IPS-NIHi7 (cell line): ENCODE measurements around the gene ASPRV1.

Experiments
- DNase-seq: peaks from one replicate; pipeline ENCODE4 v3.0.0; 2012; ENCODE audit warnings: mixed read lengths; ENCODE audit errors: extremely low spot score

Gene ASPRV1

DNA sequence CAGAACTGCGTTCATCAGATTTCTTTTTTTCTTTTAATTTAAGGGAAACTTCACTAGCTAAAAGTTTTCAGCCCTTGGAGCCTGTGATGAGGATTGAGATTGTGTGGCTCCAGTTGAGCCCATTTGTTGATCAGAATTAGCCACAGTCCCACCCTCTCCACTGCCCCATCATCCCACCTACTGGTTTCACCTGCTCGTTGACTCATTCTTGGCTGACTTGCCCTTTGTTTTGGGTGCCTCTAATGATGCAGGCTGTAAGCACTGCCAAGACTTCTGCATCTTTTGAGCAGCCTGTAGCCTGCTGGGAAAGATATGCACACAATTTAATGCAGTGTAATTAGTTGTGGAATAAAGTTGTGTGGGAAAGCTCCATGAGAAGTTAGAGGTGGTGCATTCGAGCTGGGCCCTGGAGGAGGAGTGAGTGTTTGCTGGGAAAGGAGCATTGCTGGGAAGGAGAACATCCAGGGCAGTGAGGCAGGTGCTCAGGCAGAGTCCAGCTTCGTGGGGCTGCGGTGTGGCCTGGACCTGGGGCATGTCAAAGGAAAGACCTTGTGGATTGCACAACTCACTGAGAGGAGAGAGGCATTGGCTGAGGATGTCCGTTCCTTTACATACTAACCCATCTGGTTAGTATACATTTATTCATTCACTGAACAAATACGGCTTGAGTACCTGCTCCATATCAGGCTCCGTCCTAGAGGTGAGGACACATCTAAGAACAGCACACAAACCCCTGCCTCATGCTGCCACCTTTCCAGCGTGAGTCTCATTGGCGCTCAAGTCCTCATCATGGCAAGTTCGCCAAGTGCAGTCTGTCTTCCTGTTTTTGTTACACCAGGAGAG is 18.2 kb downstream of the ASPRV1 start:
- DNase-seq = no peak

GRCh38 chr2:69940691-69941090 is 20.7 kb downstream of the ASPRV1 start:
- DNase-seq = no peak

DNA sequence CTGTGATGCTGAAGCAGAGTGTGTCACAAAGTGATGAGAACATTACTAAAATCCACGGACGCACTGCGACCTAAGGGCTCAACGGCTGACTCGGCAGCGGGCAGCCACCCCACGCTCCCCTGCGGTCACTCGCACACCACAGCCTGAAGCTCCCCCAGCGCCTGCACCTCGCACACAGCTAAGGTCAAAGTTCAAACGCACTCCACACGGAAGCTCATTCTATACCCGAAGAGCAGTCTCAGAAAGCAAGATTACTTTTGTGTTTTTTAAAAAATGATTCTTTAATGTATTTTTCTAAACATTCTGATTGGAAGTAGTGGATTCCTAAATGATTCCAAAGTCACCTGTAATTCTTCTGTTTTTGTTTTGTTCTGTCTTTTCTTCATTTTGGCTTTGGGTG is 21.7 kb downstream of the ASPRV1 start:
- no peak for DNase-seq

DNA sequence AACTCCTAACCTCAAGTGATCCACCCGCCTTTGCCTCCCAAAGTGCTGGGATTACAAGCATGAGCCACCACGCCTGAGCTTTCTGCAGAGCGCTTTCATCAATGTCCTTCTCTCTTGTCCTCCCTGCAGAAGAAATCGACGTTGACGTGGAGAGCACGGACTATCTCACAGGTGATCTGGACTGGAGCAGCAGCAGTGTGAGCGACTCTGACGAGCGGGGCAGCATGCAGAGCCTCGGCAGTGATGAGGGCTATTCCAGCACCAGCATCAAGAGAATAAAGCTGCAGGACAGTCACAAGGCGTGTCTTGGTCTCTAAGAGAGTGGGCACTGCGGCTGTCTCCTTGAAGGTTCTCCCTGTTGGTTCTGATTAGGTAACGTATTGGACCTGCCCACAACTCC is 23.5 kb downstream of the ASPRV1 start:
- DNase-seq = no peak

DNA sequence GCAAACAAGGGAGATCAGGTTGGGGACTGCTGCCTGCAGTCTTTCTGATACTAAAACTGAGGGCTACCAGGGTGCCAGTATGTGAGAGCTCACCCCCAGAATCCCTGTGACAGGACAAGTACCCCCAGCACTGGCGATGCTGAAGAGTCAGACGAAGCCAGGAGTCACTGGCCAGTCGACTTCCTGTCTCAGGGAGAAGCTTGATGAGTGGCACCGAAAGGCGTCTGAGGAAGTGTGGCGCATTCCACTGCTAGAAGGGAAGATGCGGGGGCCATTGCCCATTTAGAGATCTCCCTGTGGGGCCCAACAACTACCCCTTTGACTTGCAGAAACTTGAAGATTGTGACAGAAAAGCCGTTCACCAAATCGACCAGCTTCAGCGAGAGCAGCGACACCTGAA is 24.5 kb downstream of the ASPRV1 start:
- no peak for DNase-seq

GRCh38 chr2:69935011-69935410 is 26.4 kb downstream of the ASPRV1 start:
- DNase-seq = no peak

DNA sequence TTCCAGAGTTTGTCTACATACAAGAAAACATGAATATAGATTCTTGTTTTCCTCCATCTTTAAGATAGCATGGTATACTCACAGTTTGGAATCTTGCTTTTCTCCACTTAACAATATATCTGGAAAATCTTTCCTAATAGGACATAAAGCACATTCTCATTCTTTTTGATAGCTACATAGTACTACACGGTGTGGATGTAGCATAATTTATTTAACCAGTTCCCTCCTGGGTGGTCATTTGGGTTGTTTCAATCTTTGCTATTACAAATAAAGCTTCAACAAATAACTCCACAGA is 26.9 kb downstream of the ASPRV1 start:
- no peak for DNase-seq

GRCh38 chr2:69933839-69934613 is 27.4 kb downstream of the ASPRV1 start:
- no peak for DNase-seq

DNA sequence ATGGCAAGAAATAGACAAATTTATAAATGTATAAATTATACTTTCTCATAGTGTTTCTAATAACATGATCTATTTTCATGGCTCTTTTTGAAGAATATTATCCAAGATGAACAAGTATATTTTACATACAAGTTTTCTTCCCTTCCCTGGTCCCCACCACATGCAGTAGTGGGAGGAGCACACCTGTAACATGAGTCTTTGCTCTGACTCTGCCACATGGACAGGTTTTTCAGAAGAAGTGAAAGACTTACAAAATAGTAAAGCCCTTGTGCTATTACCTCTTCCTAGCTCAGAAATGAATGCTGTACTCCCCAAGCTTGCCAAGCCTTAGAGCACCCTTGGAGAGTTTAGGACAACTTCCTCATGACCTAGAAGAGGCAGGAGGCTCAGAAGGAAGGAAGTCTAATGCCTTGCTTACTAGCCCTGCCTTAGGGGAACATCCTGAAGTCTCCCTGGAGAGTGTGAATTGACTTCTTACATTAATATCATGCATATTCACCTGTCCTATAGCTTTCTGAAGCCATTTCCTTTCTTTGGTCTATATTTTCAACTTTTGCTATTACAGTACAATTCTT is 28.1 kb downstream of the ASPRV1 start:
- DNase-seq = no peak

DNA sequence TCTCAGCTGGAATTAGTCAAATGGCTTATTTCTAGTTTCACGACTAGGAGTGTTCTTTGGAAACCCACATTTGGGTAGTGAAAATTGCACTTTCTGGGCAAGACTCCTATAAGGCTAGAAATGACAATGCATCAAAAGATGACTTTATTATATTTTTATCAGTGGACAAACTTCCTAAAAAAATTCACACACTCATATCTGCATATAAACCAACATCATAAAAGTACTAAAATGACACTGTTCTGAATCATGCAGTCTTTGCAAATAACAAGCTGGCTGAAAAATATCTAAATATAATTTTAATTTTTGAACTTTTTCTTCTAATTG is 28.9 kb downstream of the ASPRV1 start:
- DNase-seq = no peak

DNA sequence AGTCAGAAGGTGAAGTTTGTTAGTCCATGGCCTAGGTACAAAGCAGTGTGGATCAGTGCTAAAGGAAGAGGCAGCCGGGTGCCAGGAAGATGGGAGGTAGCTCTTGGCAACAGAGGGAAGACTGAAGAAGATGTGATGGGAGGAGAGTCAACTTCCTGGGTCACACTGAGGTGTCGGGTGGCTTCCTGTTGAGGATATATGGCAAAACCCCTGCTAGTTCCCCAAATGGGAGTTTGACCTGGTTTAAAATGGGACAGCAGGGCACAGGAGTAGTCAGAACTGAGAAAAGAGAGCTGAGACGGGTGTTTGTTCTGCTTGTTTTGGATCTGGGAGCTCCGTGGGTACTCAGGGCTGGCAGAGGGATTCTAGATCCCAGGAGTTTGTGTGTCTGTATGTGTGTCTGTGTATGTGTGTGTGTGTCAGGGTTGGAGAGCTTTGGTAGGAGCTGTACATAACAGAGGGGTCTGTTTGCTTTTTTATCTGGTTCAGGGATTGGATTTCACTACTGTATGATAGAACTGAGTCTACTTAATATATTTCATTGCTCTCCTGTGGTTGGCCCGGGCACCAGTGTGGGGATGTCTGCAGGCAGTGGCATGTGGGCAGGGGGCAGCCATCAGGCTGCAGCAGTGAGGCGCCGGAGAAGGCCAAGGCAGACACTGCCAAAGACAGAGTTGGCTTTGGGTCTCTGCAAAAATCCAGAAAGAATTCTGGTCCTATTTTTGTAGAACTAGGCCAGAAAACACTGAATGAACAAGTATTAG is 29.4 kb downstream of the ASPRV1 start:
- no peak for DNase-seq

DNA sequence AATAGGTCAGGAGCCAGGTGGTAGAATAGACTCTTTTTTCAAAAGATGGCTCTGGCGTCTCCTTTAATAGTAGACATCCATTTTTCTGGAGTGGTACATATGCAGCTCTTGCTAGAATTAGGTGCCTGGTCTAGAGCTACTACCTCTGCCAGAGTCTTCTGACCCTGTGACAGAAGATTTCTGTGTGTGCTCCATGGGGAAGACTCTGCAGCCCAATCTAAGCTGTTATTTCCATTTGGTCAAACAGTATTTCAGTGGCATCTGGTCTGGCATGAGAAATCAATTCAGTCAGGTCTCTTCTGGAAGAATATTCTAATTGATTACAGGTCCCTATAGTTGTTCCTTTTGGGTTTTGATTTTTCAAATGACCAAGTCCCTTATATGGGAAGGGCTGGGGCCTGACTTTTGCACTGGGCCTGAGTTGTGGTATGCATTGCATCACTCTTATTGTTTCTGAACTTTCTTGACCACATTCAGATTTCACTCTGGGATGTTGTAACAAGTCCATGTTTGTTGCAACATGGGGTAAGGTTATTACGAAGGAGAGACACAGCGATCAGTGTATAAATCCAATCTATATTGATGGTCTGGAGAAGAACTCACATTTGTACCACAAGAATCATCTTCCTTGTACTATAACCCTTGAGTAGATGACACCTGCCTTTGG is 34.4 kb downstream of the ASPRV1 start:
- DNase-seq = no peak

GRCh38 chr2:69923116-69923515 is 38.3 kb downstream of the ASPRV1 start:
- DNase-seq = no peak

DNA sequence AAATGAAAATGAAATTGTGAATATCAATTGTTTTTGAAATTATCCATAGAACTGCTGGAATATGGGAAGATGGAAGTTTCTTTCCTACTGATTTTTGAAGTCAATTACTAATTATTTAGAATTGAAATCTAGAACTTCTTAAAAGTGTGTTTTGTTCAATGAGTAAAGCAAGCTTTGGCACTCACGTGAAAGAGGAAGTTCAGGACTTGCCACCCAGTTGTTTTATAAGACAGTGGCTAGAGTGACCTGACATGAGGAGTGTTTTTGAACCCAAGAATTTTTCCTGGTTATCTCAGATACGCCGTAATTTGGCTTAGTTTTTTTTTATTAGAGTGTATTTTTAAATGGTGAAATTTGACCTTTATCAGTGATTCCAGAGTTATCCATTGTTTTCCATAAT is 43.0 kb downstream of the ASPRV1 start:
- no peak for DNase-seq

GRCh38 chr2:69917852-69918251 is 43.6 kb downstream of the ASPRV1 start:
- no peak for DNase-seq

DNA sequence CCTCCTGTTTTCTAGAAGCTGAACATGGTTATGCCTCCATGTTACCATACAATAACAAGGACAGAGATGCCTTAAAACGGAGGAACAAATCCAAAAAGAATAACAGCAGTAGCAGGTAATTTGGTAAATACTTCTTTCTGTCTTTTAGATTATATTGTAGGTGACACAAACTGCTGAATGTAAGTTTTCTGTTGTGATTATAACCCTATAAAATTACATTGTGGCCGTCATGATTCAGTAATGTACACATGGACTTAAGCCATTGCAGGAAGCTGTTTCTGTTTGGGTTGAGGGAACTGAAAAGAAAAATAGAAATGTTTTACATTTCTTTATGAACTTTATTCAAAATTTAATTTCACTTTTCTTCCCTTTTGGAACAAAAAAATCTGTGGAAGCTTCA is 45.3 kb downstream of the ASPRV1 start:
- no peak for DNase-seq

DNA sequence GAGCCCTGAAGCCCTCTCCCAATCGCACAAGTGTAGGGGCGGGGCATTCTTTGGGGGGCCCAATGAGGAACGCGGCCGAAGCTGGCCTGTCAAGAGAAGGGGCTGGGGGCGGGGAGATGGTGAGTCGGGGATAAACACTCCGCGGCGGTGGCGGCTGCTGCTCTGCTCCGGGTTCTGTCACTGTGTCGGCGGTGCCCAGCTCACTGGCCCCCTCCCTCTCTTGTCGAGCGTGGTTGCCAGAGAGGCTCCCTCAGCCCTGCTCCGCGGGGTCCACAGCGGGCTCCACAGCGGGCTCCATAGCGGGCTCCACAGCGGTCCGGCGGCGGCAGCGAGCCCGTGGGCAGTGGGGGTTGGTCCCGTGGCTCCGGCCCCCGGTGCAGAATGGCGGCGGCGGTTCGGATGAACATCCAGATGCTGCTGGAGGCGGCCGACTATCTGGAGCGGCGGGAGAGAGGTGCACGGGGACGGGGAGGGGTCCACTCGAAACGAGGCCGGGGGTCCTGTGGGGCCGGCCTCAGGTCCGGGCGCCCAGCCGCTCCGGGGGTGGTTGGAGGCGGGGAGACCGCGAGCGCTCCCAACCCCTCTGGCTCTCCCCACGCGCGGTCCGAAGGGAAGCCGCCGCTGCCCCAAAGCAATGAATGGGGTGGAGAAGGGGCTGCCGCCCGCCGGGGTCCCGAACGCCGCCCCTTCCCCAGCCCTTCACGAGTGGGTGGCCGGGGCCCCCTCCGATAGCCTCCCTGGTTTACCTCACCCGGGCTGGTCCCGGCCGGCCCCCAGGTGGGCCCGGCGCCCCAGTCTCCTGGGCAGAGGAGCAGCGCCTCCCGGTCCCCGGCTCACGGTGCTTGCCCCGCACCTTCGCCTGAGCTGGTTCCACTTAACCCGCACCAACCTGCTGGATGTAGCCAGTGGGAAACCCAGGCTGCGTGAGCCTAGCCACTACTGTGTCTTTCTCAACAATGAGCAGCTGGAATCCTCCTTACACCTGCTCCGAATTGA is 46.2 kb downstream of the ASPRV1 start, which contains the start of gene MXD1:
MXD1 (plus strand) TSS at position 160 of the 996 bp plus-strand sequence; CDS start at position 382, 222 bp downstream.
- DNase-seq = no peak

DNA sequence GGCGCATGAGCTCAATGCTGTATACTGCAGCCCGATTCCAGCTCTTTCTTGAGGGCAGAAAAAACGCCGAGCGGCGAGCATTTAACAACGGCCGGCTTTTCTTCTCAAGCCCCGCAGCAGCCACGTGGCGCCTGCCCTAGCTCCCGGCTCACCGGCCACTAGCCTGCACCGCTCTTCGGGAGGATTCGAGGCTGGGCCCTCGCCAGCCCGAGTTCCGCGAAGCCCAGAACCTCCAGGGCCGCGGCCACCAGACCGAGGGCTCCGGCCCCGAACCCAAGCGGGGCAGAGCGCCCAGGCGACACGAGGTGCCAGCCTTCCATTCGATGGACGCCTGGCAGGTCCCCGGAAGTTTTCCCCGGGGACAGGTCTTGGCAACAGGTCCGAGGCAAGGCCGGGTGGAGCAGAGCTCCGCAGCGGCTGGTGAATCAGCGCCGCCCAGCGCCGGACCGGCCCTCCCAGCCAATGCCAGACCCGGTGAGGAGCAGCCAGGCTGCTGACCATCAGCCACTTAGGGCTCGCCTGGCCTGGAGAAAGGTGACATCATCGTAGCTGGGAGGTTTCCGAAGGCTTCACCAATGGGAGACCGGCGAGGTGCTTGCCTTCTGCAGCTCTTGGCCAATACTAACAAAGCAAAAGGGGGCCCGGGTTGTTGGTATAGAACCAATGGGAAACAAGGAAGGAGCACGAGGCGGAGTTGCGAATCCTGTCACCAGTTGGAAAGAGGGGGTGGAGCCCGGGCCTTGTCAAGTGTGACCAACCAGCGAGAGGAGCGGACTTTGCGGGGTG is 47.1 kb downstream of the ASPRV1 start:
- DNase-seq = peak; percentile 99

DNA sequence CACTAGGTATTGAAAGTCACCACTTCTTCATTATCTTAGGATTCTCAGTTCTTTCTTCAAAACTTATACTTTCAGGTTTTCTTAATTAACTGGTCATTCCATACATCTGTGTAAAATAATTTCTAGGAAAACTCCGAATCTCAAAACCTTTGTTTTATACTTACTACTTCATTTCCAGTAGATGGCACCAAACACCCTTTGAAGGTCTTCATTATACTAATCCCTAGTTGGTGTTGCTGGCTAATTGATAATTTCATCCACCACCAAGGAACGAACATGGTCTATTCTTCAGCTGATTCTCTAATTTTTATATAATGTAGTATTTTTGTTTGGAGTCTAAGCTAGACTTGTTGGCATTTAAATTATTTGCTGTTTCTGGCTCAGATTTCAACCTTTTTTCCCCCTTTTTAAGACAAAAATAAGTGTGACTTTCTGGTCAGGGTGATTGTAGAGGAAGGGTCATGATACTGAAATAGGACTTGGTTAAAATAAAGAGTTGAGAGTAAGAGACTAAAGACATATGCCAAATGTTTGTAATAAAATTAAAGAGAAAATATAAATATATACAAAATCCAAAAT is 49.4 kb downstream of the ASPRV1 start:
- DNase-seq = no peak
